Coronary artery (tissue), 2 donors: ENCODE data around the gene HPSE2.

ENCODE experiments used
- DNase-seq: peaks from one replicate; pipeline ENCODE4 v3.0.0-alpha.2; 2017; ENCODE audit warnings: low spot score
- H3K27ac ChIP-seq, 2 donors: fragments of 200-600 bp; sonication (generic); one replicate each; pipeline ENCODE4 v1.5.1; 2016 to 2019
- H3K4me3 ChIP-seq: fragments of 200-600 bp; sonication (generic); 2 replicates; pipeline ENCODE4 v1.5.1; 2016; ENCODE audit warnings: mild to moderate bottlenecking, moderate library complexity
- CTCF ChIP-seq: fragments of 200-600 bp; sonication (generic); IDR thresholded peaks from one replicate; pipeline ENCODE4 v1.5.1; 2019; ENCODE audit warnings: antibody characterized with exemption

HPSE2 gene

GRCh38 chr10:99236627-99237309 lies 1.1 kb upstream of the HPSE2 start:
- no peak for TF ChIP-seq CTCF
- H3K4me3 ChIP-seq: peak overlapping the region; percentile 45
- DNase-seq: no peak

GRCh38 chr10:99234791-99235657 lies 628 bp downstream of the HPSE2 start:
- Histone ChIP-seq H3K27ac (no peak overlapping the region), H3K4me3 (peak overlapping the region; percentile 73)
- no peak for DNase-seq
- TF ChIP-seq CTCF: no peak

More at GRCh38 chr10:99236627-99237309, 1.1 kb upstream of the HPSE2 start:
- H3K27ac ChIP-seq: no peak overlapping the region

GRCh38 chr10:99234041-99234790 lies 1.4 kb downstream of the HPSE2 start:
- Histone ChIP-seq H3K4me3 (peak overlapping the region; percentile 73), H3K27ac (peak overlapping the region in 1 of 2 donors; percentile 5)
- DNase-seq: no peak
- TF ChIP-seq CTCF: no peak

- no peak for DNase-seq
- TF ChIP-seq CTCF: no peak
- Histone ChIP-seq H3K4me3 (peak overlapping the region; percentile 73), H3K27ac (no peak overlapping the region)
Measured at GRCh38 chr10:99233689-99234037, 2.0 kb downstream of the HPSE2 start.

GRCh38 chr10:99233000-99233688 lies 2.5 kb downstream of the HPSE2 start:
- no peak for DNase-seq
- Histone ChIP-seq H3K27ac (no peak overlapping the region), H3K4me3 (peak overlapping the region; percentile 73)
- no peak for TF ChIP-seq CTCF

- no peak for TF ChIP-seq CTCF
- DNase-seq: no peak
- Histone ChIP-seq H3K27ac (no peak overlapping the region), H3K4me3 (peak overlapping the region; percentile 59)
Measured at GRCh38 chr10:99232360-99232999, 3.2 kb downstream of the HPSE2 start.
